SHP77 treated with DMSO at 0.1 percent for 48 hours (cell line): ENCODE results near the gene DDIT4L.
"Not testable (repeated sequence)": the region's sequence is repeated elsewhere in the genome, so short reads cannot be mapped to it uniquely, and the experiment has no call there.

Experiments
- DNase-seq: peaks from one replicate; lab custom pipeline; 2025; lab: John Stamatoyannopoulos, UW

The DDIT4L gene

DNA sequence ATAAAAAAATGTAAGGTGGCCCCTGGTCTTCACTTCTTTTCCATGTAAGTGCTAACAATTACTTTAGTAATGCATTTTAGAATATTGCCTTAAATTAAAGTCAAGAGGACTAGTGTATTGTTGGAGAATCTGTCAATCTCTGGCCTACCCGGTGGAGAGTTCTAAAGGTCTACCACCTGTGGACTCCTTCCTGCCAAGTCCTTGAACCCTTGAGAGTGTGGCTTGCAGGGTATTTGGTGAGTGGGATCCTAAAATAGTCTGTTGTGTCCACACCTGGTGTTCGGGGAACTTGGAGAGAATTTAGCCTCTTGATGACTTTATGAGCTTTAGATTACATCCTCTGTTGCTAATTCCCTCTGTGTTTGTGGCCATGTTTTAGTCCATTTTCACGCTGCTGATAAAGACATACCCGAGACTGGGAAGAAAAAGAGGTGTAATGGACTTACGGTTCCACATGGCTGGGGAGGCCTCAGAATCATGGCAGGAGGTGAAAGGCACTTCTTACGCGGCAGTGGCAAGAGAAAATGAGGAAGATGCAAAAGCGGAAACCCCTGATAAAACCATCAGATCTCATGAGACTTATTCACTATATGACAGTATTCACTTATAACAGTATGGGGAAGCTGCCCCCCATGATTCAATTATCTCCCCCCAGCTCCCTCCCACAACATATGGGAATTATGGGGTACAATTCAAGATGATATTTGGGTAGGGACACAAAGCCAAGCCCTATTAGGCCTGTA lies 23.8 kb downstream of the DDIT4L start:
- DNase-seq, result no peak

DNA sequence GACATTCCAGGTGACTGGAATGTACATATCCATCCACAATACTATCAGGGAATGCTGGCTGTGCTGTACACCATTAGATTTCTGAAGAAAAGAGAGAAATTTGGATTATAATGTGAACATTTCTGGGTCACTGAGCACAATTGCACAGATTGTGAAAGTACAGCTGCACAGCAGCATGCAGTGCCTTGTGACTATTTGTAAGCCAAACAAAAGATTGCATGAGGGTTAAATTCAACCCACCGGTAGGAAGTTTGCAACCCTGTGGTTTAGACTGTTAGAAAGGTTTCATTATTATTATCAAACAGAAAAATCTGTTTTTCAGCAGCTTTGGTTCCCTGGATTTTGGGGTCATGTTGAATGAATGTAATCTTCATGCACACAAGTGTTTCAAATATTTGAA lies 24.5 kb downstream of the DDIT4L start:
- DNase-seq, result no peak

DNA sequence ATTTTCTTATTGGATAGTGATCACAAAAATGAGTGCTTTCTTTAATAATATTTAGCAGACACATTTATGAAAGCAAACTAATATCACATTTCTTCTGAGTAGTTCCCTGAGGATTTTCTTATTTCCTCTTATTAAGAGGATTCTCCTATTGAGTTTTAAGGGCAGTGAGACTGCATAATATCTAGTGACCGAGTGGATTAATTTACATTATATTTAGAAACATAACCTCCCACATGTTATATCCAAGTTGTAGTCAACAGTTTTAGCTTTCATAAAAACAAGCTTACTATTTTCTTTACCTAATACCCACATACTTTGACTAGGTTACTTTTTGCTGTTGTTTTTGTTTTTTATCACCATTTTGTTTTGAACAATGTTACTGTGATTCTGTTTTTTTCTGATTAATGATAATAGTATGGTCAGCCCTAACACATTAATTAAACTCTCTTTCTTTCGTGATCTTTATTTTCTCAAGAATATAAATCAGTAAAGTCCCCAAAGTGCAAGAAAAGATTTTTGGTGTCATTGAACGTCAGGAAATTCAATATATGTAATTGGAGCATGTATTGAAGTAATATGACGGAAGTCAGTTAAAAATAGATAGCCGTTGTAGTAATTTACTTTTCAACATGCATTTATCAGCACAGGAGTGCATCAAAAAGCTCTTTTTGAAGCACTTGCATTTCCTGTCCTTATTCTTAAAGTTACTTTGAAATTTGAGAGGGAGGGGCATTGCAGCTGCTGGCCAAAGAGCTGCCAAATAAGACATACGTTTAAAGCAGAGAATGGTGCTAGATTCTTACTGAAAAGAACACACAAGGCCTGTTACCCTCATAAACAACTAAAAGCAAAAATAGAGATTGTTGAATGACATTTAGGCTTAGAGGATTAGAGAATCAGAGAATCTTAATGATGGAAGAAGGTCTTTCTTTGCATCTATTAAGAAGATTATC lies 25.2 kb downstream of the DDIT4L start:
- no peak for DNase-seq

DNA sequence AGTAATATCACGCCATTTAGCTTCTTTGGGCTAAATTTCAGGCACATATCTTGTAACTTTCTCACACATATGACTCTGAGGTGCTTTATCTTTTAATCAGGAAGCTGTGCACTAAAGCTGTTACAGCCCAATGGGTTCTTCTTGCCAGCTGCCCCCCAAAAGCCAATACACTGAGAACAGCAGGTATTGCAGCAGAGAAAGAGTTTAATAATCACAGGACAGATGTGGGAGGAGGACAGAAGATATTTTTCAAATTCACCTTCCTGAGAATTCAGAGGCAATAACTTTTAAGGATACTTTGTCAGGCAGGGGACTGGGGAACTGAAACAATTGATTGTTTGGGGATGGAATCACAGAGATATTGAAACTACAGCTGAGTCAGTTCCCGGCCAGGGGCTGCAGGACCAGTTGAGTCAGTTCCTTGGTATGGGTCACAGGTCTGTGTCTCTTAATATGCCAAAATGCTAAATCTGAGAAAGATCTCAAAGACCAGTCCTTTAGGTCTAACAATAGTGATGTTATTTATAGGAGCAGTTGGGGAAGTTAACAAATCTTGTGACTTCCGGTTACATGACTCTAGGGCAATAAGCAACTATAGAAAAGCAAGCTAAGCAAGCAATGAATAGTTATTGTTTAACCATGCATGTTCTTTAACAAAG lies 28.1 kb downstream of the DDIT4L start:
- DNase-seq, result no peak

DNA sequence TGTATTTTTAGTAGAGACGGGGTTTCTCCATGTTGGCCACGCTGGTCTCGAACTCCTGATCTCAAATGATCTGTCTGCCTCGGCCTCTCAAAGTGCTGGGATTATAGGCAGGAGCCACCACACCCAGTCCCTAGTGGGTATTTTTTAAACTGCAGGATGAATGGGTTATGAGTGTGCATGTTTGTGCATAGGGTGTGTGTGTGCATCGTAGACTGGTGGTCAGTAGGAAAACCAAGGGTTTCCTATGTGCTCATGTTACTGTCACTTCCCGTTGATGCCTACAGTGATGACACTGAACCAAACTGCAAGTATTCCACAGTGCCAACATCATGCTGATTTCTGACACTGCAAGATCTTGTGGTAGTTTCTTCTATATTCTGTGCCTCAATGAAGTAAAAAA lies 41.1 kb downstream of the DDIT4L start:
- no peak for DNase-seq

DNA sequence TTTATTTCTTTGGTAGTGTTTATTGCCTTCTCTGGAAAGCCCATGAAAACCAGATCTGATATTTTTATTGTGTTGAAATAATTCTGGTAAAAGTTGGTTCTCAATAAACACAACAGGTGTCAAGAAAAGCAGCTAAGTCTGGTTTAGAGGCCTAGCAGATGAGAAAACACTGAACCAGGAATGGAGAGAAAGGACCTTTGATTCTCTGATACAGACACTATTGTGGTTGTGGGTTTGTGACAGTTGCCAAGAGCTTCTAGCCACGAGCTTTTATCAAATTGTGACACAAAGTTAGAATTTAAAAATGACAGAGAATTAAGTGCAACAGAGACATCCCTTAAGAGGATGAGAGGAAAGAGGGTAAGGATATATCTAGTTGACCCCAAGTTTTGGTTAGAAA lies 42.6 kb downstream of the DDIT4L start:
- DNase-seq, result no peak

DNA sequence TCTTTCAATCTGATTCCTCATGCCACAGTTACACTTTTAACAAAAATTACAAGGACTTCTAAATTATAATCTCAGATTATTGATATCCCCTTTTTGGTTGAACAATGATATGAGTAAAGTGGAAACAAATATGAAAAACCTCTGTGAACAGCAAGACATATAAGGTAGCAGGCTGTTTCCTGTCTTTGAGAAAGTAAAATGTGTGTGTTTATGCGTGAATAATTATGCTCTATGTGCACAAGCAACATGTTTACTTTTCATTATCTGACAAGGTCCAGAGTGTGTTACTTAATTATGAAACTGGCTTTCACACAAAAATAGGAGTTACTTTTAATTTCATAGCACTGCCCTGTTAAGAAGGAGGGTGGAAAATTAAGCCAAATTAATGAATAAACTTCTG lies 43.1 kb downstream of the DDIT4L start:
- no peak for DNase-seq

DNA sequence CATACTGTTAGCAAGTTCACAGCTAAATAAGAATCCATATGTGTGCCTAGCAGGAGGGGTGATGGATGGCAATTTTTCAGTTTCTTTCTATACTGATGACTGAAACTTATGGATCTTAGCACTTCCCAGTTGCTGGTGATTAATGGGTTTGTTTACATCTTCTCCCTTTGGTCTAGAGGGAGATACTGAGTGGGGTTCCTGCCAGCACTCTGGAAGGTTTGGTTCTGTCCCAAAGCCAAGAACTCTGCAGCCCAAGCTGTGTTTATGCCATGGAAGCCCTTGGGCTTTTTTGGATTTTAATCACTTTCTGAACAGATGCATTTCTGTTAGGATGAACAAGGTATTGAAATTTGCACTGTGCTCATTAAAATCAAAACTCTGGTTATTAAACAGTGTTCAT lies 43.5 kb downstream of the DDIT4L start:
- DNase-seq, result no peak

DNA sequence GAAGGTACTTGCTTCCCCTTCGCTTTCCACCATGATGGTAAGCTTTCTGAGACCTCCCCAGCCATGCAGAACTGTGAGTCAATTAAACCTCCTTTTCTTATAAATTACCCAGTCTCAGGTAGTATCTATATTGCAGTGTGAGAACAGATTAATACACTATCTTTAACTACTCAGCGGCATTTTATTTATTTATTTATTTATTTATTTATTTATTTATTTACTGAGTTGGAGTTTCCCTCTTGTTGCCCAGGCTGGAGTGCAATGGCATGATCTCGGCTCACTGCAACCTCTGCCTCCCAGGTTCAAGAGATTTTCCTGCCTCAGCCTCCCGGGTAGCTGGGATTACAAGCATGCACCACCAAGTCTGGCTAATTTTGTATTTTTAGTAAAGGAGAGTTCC lies 52.9 kb downstream of the DDIT4L start:
- DNase-seq, result not testable (repeated sequence)
